Left renal pelvis (tissue), 4 donors: ENCODE data around the gene FEM1C. TPM values are rescaled to one million over a fixed set of nuclear protein-coding genes. Genes with fewer than 3 reads are reported as not detected.
A peak's percentile ranks its signal among the peaks of the same experiment; 100 is the strongest.

ENCODE experiments used
- DNase-seq, 4 donors: peaks; one replicate each; pipeline ENCODE4 v3.0.0-alpha.2; 2013; ENCODE audit warnings: low read depth in 4 of 4, low spot score in 3 of 4
- polyA plus RNA-seq, 4 donors: library from polyadenylated mRNA; unstranded; fragments of 120-200 nt; gene quantifications; one replicate each; pipeline ENCODE4 v1.2.1, GENCODE V29; 2013; ENCODE audit not compliant: insufficient read length in 4 of 4

The FEM1C gene
- polyA plus RNA-seq, 4 donors: 20.7 to 26.2 (median 21.4) TPM

DNA sequence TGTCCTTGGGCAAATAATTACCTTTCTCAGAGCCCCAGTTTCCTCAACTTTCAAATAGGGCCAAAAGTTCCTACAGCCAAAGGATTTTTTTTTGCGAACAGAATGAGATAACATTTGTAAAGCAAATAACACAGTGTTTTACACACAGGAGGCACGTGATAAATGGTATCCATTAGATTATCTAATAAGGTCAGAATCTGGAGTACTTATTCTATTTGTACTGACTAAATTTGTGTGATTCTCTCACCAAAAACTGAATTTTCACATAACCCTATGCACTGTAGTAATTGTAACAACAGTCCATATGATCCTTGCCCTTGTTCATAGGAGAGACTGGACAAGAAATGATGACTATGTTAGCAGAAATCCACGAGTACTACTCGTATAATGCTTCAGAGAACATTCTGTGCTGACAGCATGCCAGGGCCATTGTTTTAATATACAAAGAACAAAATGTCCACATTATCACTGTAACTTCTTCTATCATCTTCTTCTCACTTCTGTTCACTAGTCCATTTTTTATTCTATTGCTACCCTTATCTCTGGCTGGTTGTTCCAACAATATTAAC lies 13.9 kb upstream of the FEM1C start:
- DNase-seq: no peak

DNA sequence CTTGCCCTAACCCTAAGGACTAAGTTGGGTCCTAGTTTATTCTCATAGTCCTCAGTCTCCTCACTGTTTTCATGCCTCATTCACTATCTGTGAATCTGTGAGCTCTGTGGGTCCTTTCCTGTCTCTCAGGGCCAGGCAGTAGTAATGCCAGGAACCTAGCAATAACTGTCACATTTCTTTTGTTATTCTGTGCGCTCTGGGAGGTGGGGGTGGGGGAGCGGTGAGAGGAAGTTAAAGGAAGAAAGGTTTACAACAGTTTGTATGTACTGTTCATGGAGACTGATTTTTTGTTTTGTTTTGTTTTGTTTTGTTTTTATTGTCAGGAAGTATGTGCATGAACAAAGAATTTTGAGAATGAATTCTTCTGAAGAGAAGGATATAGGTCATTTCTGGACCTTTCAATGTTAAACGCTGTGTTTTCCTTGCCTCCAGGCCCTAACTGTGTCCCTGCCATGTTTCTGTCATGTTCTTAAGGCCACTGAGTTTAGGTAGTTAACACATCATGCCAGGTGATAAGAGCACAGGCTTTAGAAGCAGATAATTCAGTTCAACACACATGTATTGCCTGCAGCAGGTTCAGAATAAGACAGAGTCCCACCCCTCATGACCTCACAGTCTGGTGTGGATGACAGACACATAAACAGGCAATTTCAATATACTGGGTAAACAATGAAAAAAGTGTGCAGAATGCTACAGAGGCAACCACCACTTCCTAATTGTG lies 13.3 kb upstream of the FEM1C start:
- DNase-seq: no peak

DNA sequence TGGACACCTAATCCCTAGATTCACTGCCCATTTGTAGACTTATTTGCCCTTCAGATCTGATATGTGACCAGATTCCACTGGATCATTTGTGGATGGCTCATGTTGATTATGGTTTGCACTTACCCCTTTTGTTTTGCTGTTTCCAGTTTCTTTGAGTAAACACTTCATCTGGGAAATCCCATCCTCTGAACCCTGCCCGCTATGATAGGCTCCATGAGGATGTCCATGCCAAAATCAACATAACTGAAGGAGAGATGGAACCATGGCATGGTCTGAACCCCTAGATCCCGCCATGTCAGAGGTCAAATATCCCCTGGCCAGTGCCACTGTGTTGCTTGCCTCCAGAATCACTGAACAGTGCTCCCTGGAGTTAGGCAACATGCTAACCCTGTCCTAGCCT lies 11.7 kb upstream of the FEM1C start:
- no peak for DNase-seq

DNA sequence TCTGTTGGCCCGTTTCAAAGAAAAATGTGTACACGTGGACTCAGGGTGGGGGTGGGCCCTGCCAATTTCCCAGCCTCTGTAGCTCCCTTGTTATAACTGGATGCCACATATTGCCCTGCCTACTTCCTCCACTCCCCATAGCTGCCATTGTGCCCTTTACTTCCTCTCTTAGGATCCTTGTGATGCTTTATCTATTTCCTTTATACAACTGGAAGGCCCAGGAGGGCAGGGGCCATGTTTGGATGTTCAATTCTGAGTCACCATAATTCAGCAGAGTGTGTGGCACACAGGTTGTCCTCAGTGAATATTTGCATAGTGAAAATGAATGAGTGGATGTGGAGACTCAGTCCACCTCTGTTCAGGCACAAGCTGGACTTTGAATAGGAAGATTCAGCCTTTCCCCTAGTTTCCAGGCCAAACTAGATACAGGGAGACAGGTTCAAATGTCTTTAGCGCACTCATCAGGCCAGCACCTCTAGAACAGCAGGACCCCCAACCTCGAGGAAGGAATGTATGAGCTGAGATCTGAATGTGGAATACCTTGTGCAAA lies 10.6 kb upstream of the FEM1C start:
- no peak for DNase-seq

DNA sequence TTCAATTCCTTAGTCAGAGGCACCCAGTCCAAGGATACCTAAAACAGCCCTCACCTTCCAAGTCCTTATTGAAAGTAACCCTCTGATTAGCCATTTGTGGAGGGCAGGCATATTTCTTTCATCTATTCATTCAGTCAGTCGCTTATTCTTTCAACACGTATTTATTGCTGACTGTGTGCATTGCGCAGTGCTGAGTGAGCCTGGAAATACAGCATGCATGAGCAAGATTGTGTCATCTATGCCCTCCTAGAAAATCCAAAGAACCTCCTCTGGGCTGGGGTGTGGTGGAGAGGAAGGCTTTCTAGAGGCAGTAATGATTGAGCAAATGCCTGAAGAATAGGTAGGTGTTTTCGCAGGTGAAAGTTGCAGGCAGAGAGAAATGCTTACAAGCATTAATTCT lies 8.5 kb upstream of the FEM1C start:
- DNase-seq: no peak

DNA sequence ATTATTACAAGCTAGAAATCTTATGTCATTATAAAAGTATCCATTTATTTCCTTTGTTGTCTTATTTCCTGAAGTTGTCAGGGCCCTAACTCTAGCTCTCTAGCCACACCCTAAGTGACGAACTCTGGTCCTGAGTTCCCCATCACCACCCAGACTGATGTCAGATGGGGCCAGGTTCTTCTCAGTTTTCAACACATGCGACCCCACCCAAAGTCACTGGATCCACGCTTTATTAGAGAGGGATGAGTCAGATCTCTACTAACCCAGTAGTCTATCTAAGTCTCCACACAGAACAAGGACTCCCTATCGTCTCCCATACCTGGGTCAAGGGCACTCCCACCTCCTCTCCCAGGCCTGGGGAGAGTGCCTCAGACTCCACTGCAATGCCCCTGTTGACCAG lies 6.8 kb upstream of the FEM1C start:
- no peak for DNase-seq

GRCh38 chr5:115549154-115549553 lies 4.6 kb upstream of the FEM1C start:
- no peak for DNase-seq

DNA sequence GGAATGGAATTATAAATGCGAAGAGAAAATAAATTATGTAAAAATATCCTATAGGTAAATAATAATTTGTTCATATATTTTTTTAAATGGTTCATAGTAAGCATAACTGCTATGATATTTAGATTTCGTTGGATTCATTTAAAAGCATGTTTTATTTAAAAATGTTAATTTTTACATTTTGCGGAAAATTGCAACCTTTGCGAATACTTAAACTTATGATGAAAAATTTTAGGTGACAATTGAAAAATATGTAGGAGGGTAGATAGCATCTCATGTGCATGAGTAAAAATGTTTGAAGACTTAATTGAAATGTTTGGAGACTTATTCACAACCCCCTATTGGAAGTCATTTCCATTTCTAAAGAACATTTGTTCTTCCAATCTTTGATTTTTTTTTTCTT lies 4.1 kb upstream of the FEM1C start:
- DNase-seq: no peak

- DNase-seq: no peak
Measured at GRCh38 chr5:115545351-115545882, 842 bp upstream of the FEM1C start.

- peak in 2 of 4 donors; percentile 30 to 52 for DNase-seq
Measured at GRCh38 chr5:115544043-115544435, 536 bp downstream of the FEM1C start.

DNA sequence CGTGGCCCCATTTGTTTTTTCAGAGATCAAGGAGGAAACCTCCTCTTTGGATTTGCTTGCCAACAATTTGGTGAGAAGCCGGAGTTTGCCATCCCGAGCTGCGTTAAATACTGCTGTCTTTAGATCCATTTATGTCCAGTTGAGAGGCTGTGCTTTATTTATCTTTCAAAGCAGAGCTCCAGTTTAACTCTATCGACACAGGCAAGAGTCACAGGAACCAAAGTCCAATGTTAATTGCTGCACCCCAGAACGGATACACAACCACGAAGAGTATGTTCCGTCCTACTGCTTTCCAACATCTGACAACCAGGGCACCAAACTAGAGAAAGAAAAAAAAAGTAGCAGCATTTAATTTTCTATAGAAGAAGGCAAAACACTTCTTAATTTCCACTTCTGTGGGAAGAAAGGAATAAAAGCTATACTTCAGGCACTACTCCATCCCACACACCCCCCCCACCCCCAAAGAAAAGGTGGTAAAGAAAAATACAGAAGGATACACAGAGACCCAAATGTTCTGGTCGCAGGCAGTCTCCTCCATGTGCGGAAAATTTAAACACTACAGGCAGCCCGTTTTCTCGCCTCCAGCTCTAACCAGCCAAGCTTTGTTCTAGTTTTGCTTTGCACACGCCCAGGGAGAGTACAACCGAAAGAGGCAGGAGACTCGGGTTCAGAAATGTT lies 1.1 kb downstream of the FEM1C start:
- peak in 2 of 4 donors; percentile 31 to 54 for DNase-seq

DNA sequence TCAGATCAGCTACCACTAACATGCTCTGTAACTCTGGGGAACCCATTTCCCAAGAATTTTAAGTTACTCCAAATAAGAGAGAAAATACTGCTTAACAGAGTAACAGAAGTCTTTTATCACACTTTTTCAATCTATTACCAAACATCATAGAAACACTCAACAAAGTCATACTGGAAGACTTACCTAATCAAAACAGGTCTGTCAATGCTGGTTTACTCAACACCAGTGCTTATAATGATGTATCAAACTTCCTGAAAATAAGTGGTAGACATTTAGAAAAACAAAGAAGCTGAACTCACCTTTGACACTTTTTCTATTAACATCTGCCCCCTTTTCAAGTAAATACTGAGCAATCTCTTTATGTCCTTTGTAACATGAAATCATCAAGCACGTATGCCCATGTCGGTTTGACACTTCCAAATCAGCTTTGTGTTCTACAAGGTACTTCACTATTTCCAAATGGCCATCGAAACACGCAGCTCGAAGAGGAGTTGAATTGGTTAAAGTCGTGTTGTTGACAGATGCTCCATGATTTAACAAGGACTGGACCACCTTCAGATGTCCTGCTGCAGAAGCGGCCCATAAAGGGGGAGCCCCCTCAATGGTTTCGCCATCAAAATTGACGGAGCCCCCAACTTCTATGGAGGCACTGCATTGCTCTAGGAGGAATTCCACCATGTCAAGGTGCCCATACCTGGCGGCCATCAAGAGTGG lies 1.8 kb downstream of the FEM1C start:
- DNase-seq: no peak

GRCh38 chr5:115542086-115542485 lies 2.5 kb downstream of the FEM1C start:
- no peak for DNase-seq

GRCh38 chr5:115541611-115542010 lies 3.0 kb downstream of the FEM1C start:
- DNase-seq: no peak

- no peak for DNase-seq
Measured at GRCh38 chr5:115535479-115536035, 9.0 kb downstream of the FEM1C start.

DNA sequence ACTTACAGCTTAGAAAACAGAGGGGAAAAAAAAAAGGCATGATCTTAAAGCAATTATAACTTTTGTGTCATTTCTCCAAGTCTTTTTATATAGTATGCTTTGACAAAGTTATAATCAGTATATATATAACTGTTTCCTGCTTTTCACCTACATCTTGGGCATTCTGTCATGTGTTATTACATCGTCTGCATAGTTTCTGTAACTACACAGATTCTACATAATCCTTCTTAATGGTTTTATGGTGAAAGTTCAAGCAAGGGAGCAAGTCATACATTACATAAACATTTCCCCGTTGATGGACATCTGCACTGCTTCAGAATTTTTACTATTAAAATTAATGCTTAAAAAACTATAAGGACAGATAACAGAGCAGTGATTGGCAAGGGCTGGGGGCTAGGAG lies 12.1 kb downstream of the FEM1C start:
- DNase-seq: no peak

DNA sequence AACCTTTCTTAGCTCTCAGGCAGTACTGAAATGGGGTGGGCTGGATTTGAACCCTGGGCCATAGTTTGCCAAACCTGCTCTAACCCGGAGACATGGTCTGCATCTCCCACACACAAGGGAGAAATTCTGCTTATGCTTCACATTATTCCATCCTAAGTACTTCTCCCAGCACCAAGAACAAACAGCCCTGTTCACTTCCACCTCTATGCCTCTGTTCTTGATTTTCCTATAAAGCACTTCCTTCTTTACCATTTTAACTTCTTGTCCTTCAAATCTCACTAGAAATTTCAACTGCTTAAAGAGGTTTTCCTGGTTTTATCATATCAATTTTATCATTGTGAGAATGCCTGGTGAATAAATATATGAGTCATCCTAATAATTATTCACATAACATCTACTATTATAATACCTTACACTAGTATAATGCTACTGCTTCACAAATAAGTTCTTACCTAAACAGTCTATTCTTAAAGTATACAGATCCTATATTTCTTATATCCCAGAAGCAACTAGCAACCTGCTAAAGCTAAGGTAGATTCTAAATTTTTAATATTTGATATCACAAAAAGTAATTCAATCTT lies 12.7 kb downstream of the FEM1C start:
- DNase-seq: no peak

DNA sequence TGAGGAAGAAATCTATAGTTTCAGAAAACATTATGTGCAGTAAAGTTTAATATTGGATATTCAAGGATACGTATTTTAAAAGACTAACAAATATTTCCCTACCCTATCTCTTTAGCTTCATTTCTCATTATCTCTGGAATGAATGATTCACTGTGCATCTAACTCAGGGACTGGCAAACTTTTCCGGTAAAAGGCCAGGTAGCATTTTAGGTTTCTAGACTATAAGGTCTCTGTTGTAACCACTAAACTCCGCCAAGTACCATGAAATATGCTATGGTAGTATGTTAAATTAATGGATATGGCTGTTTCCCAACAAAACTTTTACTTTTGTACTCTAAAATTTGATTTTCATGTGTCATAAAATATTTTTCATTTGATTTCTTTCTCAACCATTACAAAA lies 13.2 kb downstream of the FEM1C start:
- no peak for DNase-seq

GRCh38 chr5:115530426-115530825 lies 14.1 kb downstream of the FEM1C start:
- no peak for DNase-seq

DNA sequence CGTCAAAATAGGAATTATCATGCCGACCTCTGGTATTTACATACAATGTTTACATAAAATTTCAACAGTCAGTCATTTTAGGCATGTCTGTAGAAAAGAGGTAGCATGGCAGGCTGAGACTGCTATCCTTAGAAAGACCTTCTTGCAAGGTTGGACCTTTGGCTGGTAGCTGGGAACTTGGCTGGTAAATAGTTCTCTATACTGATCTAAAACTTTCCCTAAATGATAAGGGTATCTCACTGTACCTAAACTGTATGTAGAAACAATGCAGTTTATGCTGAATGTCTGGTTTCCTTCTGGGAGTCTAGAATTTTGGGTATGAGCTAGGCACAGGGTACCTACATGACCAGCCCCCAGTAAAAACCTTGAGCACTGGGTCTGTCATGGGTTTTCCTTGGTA lies 18.0 kb downstream of the FEM1C start:
- DNase-seq: no peak
